HepG2 (cell line): ENCODE data around the gene FGF19. TPM values are rescaled to one million over a fixed set of nuclear protein-coding genes. Genes with fewer than 3 reads are reported as not detected.

Experiments used
- CREBL2 ChIP-seq: sonication (generic); formaldehyde crosslinking; IDR thresholded peaks from 2 replicates; pipeline ENCODE4 v1.8.1; 2023; ENCODE audit warnings: missing genetic modification reagents, mild to moderate bottlenecking, borderline replicate concordance
- DR1 ChIP-seq: sonication (generic); formaldehyde crosslinking; IDR thresholded peaks from 2 replicates; pipeline ENCODE4 v1.8.0; 2021; ENCODE audit warnings: mild to moderate bottlenecking, missing genetic modification reagents, inconsistent platforms
- FOXC1 ChIP-seq: sonication (generic); formaldehyde crosslinking; IDR thresholded peaks from 2 replicates; pipeline ENCODE4 v1.8.0; 2022; ENCODE audit warnings: mild to moderate bottlenecking, missing genetic modification reagents, borderline replicate concordance
- FOXK2 ChIP-seq: fragments of 450-650 bp; IDR thresholded peaks from 2 replicates; pipeline ENCODE4 v1.6.1; 2016
- HOXA5 ChIP-seq: sonication (generic); formaldehyde crosslinking; IDR thresholded peaks from 2 replicates; pipeline ENCODE4 v1.4.0; 2020; ENCODE audit warnings: missing genetic modification reagents
- NFE2L2 ChIP-seq: fragments of 150-350 bp; IDR thresholded peaks from 2 replicates; pipeline ENCODE4 v1.6.1; 2014; ENCODE audit warnings: low read length
- POLR2AphosphoS5 ChIP-seq: IDR thresholded peaks from 2 replicates; pipeline ENCODE4 v1.6.1; 2012; ENCODE audit warnings: low read depth, low read length
- SOX6 ChIP-seq, 2 experiments: fragments of 450-650 bp in 1 of 2; sonication (generic) in 1 of 2; formaldehyde crosslinking in 1 of 2; IDR thresholded peaks; 2 replicates each; pipeline versions ENCODE4 v1.4.0 to v1.6.1; 2017 to 2020; ENCODE audit warnings: antibody characterized with exemption in 1 of 2, mild to moderate bottlenecking in 1 of 2, missing genetic modification reagents in 1 of 2
- SRY ChIP-seq: sonication (generic); formaldehyde crosslinking; IDR thresholded peaks from 2 replicates; pipeline ENCODE4 v1.8.0; 2022; ENCODE audit warnings: mild to moderate bottlenecking, missing genetic modification reagents
- TBX3 ChIP-seq: fragments of 450-650 bp; IDR thresholded peaks from 2 replicates; pipeline ENCODE4 v1.6.1; 2017; ENCODE audit warnings: antibody characterized with exemption, mild to moderate bottlenecking, inconsistent platforms, borderline replicate concordance
- ZBTB38 ChIP-seq: sonication (generic); formaldehyde crosslinking; IDR thresholded peaks from 2 replicates; pipeline ENCODE4 v1.5.1; 2020; ENCODE audit warnings: mild to moderate bottlenecking, missing genetic modification reagents
- ZBTB43 ChIP-seq: sonication (generic); formaldehyde crosslinking; conservative IDR thresholded peaks from 2 replicates; pipeline ENCODE4 v1.4.0; 2020; ENCODE audit warnings: missing genetic modification reagents
- ZBTB7A ChIP-seq: sonication (generic); formaldehyde crosslinking; IDR thresholded peaks from 2 replicates; pipeline ENCODE4 v1.8.0; 2022; ENCODE audit warnings: mild to moderate bottlenecking, missing genetic modification reagents
- ZBTB8A ChIP-seq: sonication (generic); formaldehyde crosslinking; IDR thresholded peaks from 2 replicates; pipeline ENCODE4 v1.4.0; 2020; ENCODE audit warnings: mild to moderate bottlenecking, low read depth, missing genetic modification reagents, borderline replicate concordance
- ZNF263 ChIP-seq: sonication (generic); formaldehyde crosslinking; IDR thresholded peaks from 2 replicates; pipeline ENCODE4 v1.4.0; 2020; ENCODE audit warnings: missing genetic modification reagents
- ZNF264 ChIP-seq: sonication (generic); formaldehyde crosslinking; IDR thresholded peaks from 2 replicates; pipeline ENCODE4 v1.4.0; 2020; ENCODE audit warnings: missing genetic modification reagents
- ZNF33A ChIP-seq: sonication (generic); formaldehyde crosslinking; IDR thresholded peaks from 2 replicates; pipeline ENCODE4 v1.5.1; 2020; ENCODE audit warnings: missing genetic modification reagents, mild to moderate bottlenecking, moderate library complexity, borderline replicate concordance
- ZNF569 ChIP-seq: sonication (generic); formaldehyde crosslinking; IDR thresholded peaks from 2 replicates; pipeline ENCODE4 v1.5.0; 2020; ENCODE audit warnings: mild to moderate bottlenecking, missing genetic modification reagents, moderate library complexity, borderline replicate concordance
- polyA plus RNA-seq, 8 experiments: library from polyadenylated mRNA; depleted of rRNA in 3 of 8; stranded (reverse) in 7 of 8; unstranded in 1 of 8; fragments of >200 nt; fragmentation: Illumina TruSeq in 4 of 8; extraction: Trizol in 4 of 8; gene quantifications; 2 replicates each; pipeline versions ENCODE4 v1.2.1 to v1.2.3, GENCODE V29; 2011 to 2016; ENCODE audit warnings: low read depth in 4 of 8, missing spikeins in 1 of 8, mixed read lengths in 1 of 8; ENCODE audit not compliant: insufficient read depth in 1 of 8
- total RNA-seq, 5 experiments: library from RNA; depleted of rRNA; stranded (reverse); fragments of >200 nt; fragmentation: Illumina TruSeq; extraction: Trizol; gene quantifications; 2 replicates each; pipeline ENCODE4 v1.2.3, GENCODE V29; 2016; ENCODE audit warnings: low read depth in 1 of 5
- TF ChIP-seq, protein P1 (sequence below): sonication (generic); formaldehyde crosslinking; IDR thresholded peaks from 2 replicates; pipeline ENCODE4 v1.4.0; 2020; ENCODE audit warnings: mild to moderate bottlenecking, missing genetic modification reagents
- TF ChIP-seq, protein P2 (sequence below): sonication (generic); formaldehyde crosslinking; IDR thresholded peaks from 2 replicates; pipeline ENCODE4 v1.5.1; 2020; ENCODE audit warnings: missing genetic modification reagents, mild to moderate bottlenecking, borderline replicate concordance
- TF ChIP-seq, protein P3 (sequence below): sonication (generic); formaldehyde crosslinking; IDR thresholded peaks from 2 replicates; pipeline ENCODE4 v1.4.0; 2020; ENCODE audit warnings: missing genetic modification reagents
- TF ChIP-seq, protein P4 (sequence below): sonication (generic); formaldehyde crosslinking; IDR thresholded peaks from 2 replicates; pipeline ENCODE4 v1.5.0; 2020; ENCODE audit warnings: mild to moderate bottlenecking, missing genetic modification reagents

FGF19 gene
- total and polyA plus RNA-seq, 2 of the 13 experiments (the other 11 are each of a cell fraction or from before 2014, with no cell fraction given), result 0.07 TPM; not detected in 1

- TF ChIP-seq ZNF33A (CRISPR knock-in tag) (no peak), HOXA5 (CRISPR knock-in tag) (no peak), ZBTB43 (CRISPR knock-in tag) (no peak; the same call in 1 of the 2 replicates), ZNF569 (no peak), POLR2AphosphoS5 (no peak), ZBTB7A (CRISPR knock-in tag) (no peak), SRY (0 out of 2 replicates have a peak, but pooled peaks have one; percentile 11), FOXC1 (CRISPR knock-in tag) (no peak), NFE2L2 (no peak), ZBTB8A (CRISPR knock-in tag) (no peak), DR1 (no peak), CREBL2 (no peak), FOXK2 (no peak), ZNF263 (CRISPR knock-in tag) (no peak), SOX6 (IDR thresholded peaks at IDR 0.05) (no peak), SOX6 (CRISPR knock-in tag; IDR thresholded peaks at IDR 0.05) (peak; percentile 88), ZBTB38 (CRISPR knock-in tag) (peak; percentile 78; the same call in 1 of the 2 replicates), TBX3 (no peak), ZNF264 (CRISPR knock-in tag) (no peak)
- TF ChIP-seq, protein P1, sequence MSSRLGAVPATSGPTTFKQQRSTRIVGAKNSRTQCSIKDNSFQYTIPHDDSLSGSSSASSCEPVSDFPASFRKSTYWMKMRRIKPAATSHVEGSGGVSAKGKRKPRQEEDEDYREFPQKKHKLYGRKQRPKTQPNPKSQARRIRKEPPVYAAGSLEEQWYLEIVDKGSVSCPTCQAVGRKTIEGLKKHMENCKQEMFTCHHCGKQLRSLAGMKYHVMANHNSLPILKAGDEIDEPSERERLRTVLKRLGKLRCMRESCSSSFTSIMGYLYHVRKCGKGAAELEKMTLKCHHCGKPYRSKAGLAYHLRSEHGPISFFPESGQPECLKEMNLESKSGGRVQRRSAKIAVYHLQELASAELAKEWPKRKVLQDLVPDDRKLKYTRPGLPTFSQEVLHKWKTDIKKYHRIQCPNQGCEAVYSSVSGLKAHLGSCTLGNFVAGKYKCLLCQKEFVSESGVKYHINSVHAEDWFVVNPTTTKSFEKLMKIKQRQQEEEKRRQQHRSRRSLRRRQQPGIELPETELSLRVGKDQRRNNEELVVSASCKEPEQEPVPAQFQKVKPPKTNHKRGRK (CRISPR knock-in tag), result no peak
- TF ChIP-seq, protein P2, sequence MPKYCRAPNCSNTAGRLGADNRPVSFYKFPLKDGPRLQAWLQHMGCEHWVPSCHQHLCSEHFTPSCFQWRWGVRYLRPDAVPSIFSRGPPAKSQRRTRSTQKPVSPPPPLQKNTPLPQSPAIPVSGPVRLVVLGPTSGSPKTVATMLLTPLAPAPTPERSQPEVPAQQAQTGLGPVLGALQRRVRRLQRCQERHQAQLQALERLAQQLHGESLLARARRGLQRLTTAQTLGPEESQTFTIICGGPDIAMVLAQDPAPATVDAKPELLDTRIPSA (CRISPR knock-in tag), result no peak
- TF ChIP-seq, protein P3, sequence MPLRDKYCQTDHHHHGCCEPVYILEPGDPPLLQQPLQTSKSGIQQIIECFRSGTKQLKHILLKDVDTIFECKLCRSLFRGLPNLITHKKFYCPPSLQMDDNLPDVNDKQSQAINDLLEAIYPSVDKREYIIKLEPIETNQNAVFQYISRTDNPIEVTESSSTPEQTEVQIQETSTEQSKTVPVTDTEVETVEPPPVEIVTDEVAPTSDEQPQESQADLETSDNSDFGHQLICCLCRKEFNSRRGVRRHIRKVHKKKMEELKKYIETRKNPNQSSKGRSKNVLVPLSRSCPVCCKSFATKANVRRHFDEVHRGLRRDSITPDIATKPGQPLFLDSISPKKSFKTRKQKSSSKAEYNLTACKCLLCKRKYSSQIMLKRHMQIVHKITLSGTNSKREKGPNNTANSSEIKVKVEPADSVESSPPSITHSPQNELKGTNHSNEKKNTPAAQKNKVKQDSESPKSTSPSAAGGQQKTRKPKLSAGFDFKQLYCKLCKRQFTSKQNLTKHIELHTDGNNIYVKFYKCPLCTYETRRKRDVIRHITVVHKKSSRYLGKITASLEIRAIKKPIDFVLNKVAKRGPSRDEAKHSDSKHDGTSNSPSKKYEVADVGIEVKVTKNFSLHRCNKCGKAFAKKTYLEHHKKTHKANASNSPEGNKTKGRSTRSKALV (CRISPR knock-in tag), result peak; percentile 68; the same call in 1 of the 2 replicates
- TF ChIP-seq, protein P4, sequence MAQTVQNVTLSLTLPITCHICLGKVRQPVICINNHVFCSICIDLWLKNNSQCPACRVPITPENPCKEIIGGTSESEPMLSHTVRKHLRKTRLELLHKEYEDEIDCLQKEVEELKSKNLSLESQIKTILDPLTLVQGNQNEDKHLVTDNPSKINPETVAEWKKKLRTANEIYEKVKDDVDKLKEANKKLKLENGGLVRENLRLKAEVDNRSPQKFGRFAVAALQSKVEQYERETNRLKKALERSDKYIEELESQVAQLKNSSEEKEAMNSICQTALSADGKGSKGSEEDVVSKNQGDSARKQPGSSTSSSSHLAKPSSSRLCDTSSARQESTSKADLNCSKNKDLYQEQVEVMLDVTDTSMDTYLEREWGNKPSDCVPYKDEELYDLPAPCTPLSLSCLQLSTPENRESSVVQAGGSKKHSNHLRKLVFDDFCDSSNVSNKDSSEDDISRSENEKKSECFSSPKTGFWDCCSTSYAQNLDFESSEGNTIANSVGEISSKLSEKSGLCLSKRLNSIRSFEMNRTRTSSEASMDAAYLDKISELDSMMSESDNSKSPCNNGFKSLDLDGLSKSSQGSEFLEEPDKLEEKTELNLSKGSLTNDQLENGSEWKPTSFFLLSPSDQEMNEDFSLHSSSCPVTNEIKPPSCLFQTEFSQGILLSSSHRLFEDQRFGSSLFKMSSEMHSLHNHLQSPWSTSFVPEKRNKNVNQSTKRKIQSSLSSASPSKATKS, result no peak
Observed at GRCh38 chr11:69702239-69702691, 1.6 kb downstream of the FGF19 start (continued).
